ENCODE results near the gene TMEM31.

GRCh38 chrX:103685396-103685795, 25.3 kb upstream of the TMEM31 start:
- TF ChIP-seq, protein P1, sequence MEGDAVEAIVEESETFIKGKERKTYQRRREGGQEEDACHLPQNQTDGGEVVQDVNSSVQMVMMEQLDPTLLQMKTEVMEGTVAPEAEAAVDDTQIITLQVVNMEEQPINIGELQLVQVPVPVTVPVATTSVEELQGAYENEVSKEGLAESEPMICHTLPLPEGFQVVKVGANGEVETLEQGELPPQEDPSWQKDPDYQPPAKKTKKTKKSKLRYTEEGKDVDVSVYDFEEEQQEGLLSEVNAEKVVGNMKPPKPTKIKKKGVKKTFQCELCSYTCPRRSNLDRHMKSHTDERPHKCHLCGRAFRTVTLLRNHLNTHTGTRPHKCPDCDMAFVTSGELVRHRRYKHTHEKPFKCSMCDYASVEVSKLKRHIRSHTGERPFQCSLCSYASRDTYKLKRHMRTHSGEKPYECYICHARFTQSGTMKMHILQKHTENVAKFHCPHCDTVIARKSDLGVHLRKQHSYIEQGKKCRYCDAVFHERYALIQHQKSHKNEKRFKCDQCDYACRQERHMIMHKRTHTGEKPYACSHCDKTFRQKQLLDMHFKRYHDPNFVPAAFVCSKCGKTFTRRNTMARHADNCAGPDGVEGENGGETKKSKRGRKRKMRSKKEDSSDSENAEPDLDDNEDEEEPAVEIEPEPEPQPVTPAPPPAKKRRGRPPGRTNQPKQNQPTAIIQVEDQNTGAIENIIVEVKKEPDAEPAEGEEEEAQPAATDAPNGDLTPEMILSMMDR (conservative IDR thresholded peaks at IDR 0.05; ENCODE audit: low read depth, low read length) = no peak
- no peak for TF ChIP-seq EZH2 (IDR thresholded peaks at IDR 0.05; ENCODE audit: borderline replicate concordance, low read depth, low read length, poor library complexity, severe bottlenecking)

All from A673 (cell line).